PC-3 (cell line): ENCODE results near the gene PER2.

Source experiments
- CTCF ChIP-seq: fragments of 300-600 bp; sonication (generic); conservative IDR thresholded peaks from 2 replicates; pipeline ENCODE4 v1.5.1; 2017; ENCODE audit warnings: antibody characterized with exemption, low read depth, mild to moderate bottlenecking, low read length
- EZH2 ChIP-seq: fragments of 300-600 bp; sonication (generic); IDR thresholded peaks from one replicate; pipeline ENCODE4 v1.6.1; 2017; ENCODE audit warnings: antibody characterized with exemption, mild to moderate bottlenecking, low read length; ENCODE audit not compliant: unreplicated experiment
- EZH2phosphoT487 ChIP-seq: fragments of 300-600 bp; sonication (generic); IDR thresholded peaks from 2 replicates; pipeline ENCODE4 v1.6.1; 2018; ENCODE audit warnings: mild to moderate bottlenecking, antibody characterized with exemption, low read length, borderline replicate concordance

- TF ChIP-seq CTCF: no peak
- no peak for TF ChIP-seq EZH2phosphoT487
- no peak for TF ChIP-seq EZH2
These were observed 51.8 kb downstream of the PER2 start for GRCh38 chr2:238236571-238236970.
